ENCODE data around the gene COL24A1. TPM values are rescaled to one million over a fixed set of nuclear protein-coding genes. Genes with fewer than 3 reads are reported as not detected.

COL24A1 gene
- total and polyA plus RNA-seq, 2 donors (not counting 3 experiments of a cell fraction or from before 2014, with no cell fraction given) = 0.03 TPM; not detected in 1

DNA sequence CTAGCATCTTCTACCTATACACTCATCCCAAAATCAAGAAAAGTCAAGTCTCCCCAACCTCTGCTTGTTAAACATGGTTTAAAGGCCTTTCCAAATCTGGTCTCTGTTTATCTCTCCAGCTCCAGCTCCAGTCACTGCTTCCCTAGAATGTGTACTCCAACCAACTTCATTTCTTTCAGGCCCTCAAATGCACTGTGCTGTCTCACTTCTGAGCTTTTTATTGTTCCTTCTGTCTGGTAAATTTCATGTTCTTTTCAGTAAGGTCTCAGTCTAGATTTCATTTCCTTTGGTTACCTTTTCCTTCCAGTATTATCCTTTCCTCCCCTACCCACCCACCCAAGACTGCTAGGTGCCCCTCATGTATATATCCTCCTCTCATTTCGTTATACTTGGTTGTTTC is 3.7 kb downstream of the COL24A1 start:
- DNase-seq (ENCODE audit: low read depth, low spot score) (no peak), FAIRE-seq (no peak)
- Histone ChIP-seq H3K9me3 (replicated peaks; ENCODE audit: control insufficient read depth, insufficient read depth, low read length) (no peaks in the 10 kb centered on the region), H3K4me2 (ENCODE audit: insufficient read depth, low read length) (no peak overlapping the region), H2AFZ (ENCODE audit: low read depth, low read length) (no peak overlapping the region), H4K20me1 (replicated peaks; ENCODE audit: control insufficient read depth, extremely low read depth, insufficient read depth, low read length) (no peaks in the 10 kb centered on the region), H3K9me1 (replicated peaks; ENCODE audit: control insufficient read depth, extremely low read depth, insufficient read depth, low read length) (no peaks in the 10 kb centered on the region), H3K4me1 (ENCODE audit: control insufficient read depth, extremely low read depth, insufficient read depth, low read length) (peaks cover 12% of the 10 kb centered on the region), H3K9ac (replicated peaks; ENCODE audit: extremely low read depth, insufficient read depth, low read length) (no peak overlapping the region), H3K27ac (ENCODE audit: insufficient read depth, low read depth, low read length) (no peak overlapping the region), H3K36me3 (ENCODE audit: control insufficient read depth in 2 of 2, extremely low read depth in 1 of 2, insufficient read depth in 2 of 2, low read length in 2 of 2) (no peaks in the 10 kb centered on the region), H3K27me3 (ENCODE audit: control insufficient read depth in 2 of 2, insufficient read depth in 2 of 2, low read length in 2 of 2) (peaks cover 32 to 43% of the 10 kb centered on the region in 2 experiments), H3K4me3 (replicated peaks in 1 of 3; ENCODE audit: insufficient read depth in 1 of 3, low read depth in 1 of 3, low read length in 3 of 3) (no peak overlapping the region), H3K79me2 (ENCODE audit: control insufficient read depth, insufficient read depth, low read length) (no peaks in the 10 kb centered on the region)
- dilution Hi-C loops (cut with MboI; ENCODE audit: extremely low pct_ligation_motif_present, low sequenced_read_pairs) = no loop called here
- intact Hi-C loops (cut with micrococcal nuclease) = no loop called here
- TF ChIP-seq JUN (IDR thresholded peaks at IDR 0.05; ENCODE audit: borderline replicate concordance, insufficient read depth, insufficient read length, low read depth) (no peak), MYC (IDR thresholded peaks at IDR 0.05; ENCODE audit: low read depth, low read length) (no peak), EZH2 (IDR thresholded peaks at IDR 0.05; ENCODE audit: borderline replicate concordance, low read depth, low read length, severe bottlenecking) (no peak), POLR2AphosphoS5 (IDR thresholded peaks at IDR 0.05; ENCODE audit: insufficient read depth, low read depth, low read length) (no peak), POLR2A (IDR thresholded peaks at IDR 0.05; ENCODE audit: low read depth, low read length) (no peak)
- TF ChIP-seq, protein P1, sequence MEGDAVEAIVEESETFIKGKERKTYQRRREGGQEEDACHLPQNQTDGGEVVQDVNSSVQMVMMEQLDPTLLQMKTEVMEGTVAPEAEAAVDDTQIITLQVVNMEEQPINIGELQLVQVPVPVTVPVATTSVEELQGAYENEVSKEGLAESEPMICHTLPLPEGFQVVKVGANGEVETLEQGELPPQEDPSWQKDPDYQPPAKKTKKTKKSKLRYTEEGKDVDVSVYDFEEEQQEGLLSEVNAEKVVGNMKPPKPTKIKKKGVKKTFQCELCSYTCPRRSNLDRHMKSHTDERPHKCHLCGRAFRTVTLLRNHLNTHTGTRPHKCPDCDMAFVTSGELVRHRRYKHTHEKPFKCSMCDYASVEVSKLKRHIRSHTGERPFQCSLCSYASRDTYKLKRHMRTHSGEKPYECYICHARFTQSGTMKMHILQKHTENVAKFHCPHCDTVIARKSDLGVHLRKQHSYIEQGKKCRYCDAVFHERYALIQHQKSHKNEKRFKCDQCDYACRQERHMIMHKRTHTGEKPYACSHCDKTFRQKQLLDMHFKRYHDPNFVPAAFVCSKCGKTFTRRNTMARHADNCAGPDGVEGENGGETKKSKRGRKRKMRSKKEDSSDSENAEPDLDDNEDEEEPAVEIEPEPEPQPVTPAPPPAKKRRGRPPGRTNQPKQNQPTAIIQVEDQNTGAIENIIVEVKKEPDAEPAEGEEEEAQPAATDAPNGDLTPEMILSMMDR (IDR thresholded peaks at IDR 0.05; ENCODE audit: extremely low read depth in 1 of 2, insufficient read depth in 1 of 2, low read depth in 1 of 2, low read length in 2 of 2) = no peak
- BruUV-seq (replicated peaks) = no TSS peak
- ChIA-PET POLR2A (no interaction called here), CTCF (interaction anchor here (0.7 kb wide), 1 partner anchor 8 kb away, joined by 3 read pairs; no protein-coding TSS in a partner anchor)

DNA sequence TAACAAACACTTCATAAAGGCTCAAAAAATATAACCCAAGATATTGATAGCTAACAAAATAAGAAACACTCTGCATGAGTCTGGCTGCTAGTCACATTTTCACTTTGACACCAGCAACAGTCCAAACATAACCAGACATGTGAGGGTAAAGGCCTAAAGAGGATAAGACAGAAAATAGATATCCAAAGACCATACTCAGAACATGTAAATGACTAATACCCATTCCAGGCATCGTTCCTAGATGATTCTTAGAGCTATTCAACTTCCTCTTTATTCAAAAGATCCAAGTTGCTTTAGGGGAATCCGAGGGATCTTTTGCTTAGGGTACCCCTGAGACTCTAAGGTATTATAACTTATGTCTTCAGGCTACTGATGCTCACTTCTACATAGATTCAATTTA is 5.1 kb downstream of the COL24A1 start:
- Histone ChIP-seq H3K79me2 (ENCODE audit: control insufficient read depth, insufficient read depth, low read length) (no peaks in the 10 kb centered on the region), H3K4me2 (ENCODE audit: insufficient read depth, low read length) (no peak overlapping the region), H3K27ac (ENCODE audit: insufficient read depth, low read depth, low read length) (no peak overlapping the region), H3K9ac (replicated peaks; ENCODE audit: extremely low read depth, insufficient read depth, low read length) (no peak overlapping the region), H2AFZ (ENCODE audit: low read depth, low read length) (no peak overlapping the region), H4K20me1 (replicated peaks; ENCODE audit: control insufficient read depth, extremely low read depth, insufficient read depth, low read length) (no peaks in the 10 kb centered on the region), H3K9me1 (replicated peaks; ENCODE audit: control insufficient read depth, extremely low read depth, insufficient read depth, low read length) (no peaks in the 10 kb centered on the region), H3K9me3 (replicated peaks; ENCODE audit: control insufficient read depth, insufficient read depth, low read length) (no peaks in the 10 kb centered on the region), H3K4me3 (replicated peaks in 1 of 3; ENCODE audit: insufficient read depth in 1 of 3, low read depth in 1 of 3, low read length in 3 of 3) (no peak overlapping the region), H3K36me3 (ENCODE audit: control insufficient read depth in 2 of 2, extremely low read depth in 1 of 2, insufficient read depth in 2 of 2, low read length in 2 of 2) (no peaks in the 10 kb centered on the region), H3K27me3 (ENCODE audit: control insufficient read depth in 2 of 2, insufficient read depth in 2 of 2, low read length in 2 of 2) (peaks cover 20 to 30% of the 10 kb centered on the region in 2 experiments), H3K4me1 (ENCODE audit: control insufficient read depth, extremely low read depth, insufficient read depth, low read length) (peaks cover 8% of the 10 kb centered on the region)
- no peak for TF ChIP-seq MYC (IDR thresholded peaks at IDR 0.05; ENCODE audit: low read depth, low read length)
- TF ChIP-seq JUN (IDR thresholded peaks at IDR 0.05; ENCODE audit: borderline replicate concordance, insufficient read depth, insufficient read length, low read depth) = no peak
- TF ChIP-seq, protein P1 (IDR thresholded peaks at IDR 0.05; ENCODE audit: extremely low read depth in 1 of 2, insufficient read depth in 1 of 2, low read depth in 1 of 2, low read length in 2 of 2) = no peak
- TF ChIP-seq POLR2AphosphoS5 (IDR thresholded peaks at IDR 0.05; ENCODE audit: insufficient read depth, low read depth, low read length) = no peak
- TF ChIP-seq GATA2 (IDR thresholded peaks at IDR 0.05; ENCODE audit: insufficient read depth, insufficient read length, low read depth, low read length) = no peak
- no peak for TF ChIP-seq POLR2A (IDR thresholded peaks at IDR 0.05; ENCODE audit: low read depth, low read length)
- TF ChIP-seq FOS (IDR thresholded peaks at IDR 0.05; ENCODE audit: borderline replicate concordance, insufficient read depth, low read length) = no peak
- TF ChIP-seq, protein P2, sequence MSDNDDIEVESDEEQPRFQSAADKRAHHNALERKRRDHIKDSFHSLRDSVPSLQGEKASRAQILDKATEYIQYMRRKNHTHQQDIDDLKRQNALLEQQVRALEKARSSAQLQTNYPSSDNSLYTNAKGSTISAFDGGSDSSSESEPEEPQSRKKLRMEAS (IDR thresholded peaks at IDR 0.05; ENCODE audit: insufficient read depth, insufficient read length) = no peak
- POLR2A ChIA-PET = no interaction called here
- CTCF ChIA-PET = no interaction called here
- FAIRE-seq = no peak
- BruUV-seq (replicated peaks) = no TSS peak
- dilution Hi-C loops (cut with MboI; ENCODE audit: extremely low pct_ligation_motif_present, low sequenced_read_pairs) = no loop called here
- intact Hi-C loops (cut with micrococcal nuclease) = no loop called here
- no peak for DNase-seq (ENCODE audit: low read depth, low spot score)

Measured in endothelial cell of umbilical vein (primary cell).